ENCODE measurements around the gene GRID2. TPM values are rescaled to one million over a fixed set of nuclear protein-coding genes. Genes with fewer than 3 reads are reported as not detected.

The GRID2 gene
- total and polyA plus RNA-seq, 2 of the 4 experiments (the other 2 are of a cell fraction) = under 0.01 TPM; not detected in 1

DNA sequence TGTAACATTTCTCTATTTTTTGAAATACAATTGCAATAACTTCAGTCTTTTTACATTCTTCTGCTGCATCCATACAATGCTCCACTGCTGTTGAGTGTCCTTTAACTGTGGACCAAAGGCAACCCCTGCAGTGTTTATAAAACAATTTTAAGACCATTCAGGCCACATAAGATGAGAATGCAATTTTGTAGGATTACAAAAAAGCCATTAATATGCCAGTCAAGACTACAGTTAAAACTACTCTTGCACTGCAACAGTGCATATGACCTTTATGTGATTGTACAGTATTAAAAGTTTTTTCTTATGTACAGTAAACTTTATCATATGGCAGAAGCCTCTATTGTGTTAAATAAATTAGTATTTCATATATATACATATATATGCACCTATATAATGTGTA is 1469.1 kb downstream of the GRID2 start:
- no peak overlapping the region for H4K91ac ChIP-seq (ENCODE audit: insufficient read depth, low read depth, low read length)
- no peaks in the 10 kb centered on the region for H4K20me1 ChIP-seq (ENCODE audit: insufficient read depth, low read length)
- in situ Hi-C loops (cut with MboI; ENCODE audit: low sequenced_read_pairs) (no loop called here), dilution Hi-C loops (cut with HindIII; ENCODE audit: low sequenced_read_pairs, unreplicated experiment) (no loop called here), intact Hi-C loops (cut with micrococcal nuclease) (no loop called here)
- H3K56ac ChIP-seq (ENCODE audit: extremely low read depth, insufficient read depth, low read length) = no peak overlapping the region
- TF ChIP-seq CTCF (conservative IDR thresholded peaks at IDR 0.05; ENCODE audit: low read depth, low read length) (no peak), POLR2A (IDR thresholded peaks at IDR 0.05; ENCODE audit: low read depth, low read length) (no peak), BHLHE40 (IDR thresholded peaks at IDR 0.05; ENCODE audit: low read depth, low read length) (no peak), MXI1 (IDR thresholded peaks at IDR 0.05; ENCODE audit: borderline replicate concordance, low read depth, low read length) (no peak), SMC3 (IDR thresholded peaks at IDR 0.05; ENCODE audit: low read depth, low read length) (no peak), USF2 (IDR thresholded peaks at IDR 0.05; ENCODE audit: low read depth, low read length) (no peak), MAFK (IDR thresholded peaks at IDR 0.05; ENCODE audit: low read depth, low read length) (no peak)
- TF ChIP-seq, protein P1, sequence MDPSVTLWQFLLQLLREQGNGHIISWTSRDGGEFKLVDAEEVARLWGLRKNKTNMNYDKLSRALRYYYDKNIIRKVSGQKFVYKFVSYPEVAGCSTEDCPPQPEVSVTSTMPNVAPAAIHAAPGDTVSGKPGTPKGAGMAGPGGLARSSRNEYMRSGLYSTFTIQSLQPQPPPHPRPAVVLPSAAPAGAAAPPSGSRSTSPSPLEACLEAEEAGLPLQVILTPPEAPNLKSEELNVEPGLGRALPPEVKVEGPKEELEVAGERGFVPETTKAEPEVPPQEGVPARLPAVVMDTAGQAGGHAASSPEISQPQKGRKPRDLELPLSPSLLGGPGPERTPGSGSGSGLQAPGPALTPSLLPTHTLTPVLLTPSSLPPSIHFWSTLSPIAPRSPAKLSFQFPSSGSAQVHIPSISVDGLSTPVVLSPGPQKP (IDR thresholded peaks at IDR 0.05; ENCODE audit: borderline replicate concordance, low read depth, low read length) = no peak
- H2BK15ac ChIP-seq (ENCODE audit: low read depth, low read length) = no peak overlapping the region
- ChIA-PET POLR2A (ENCODE audit: unreplicated experiment) (no interaction called here), CTCF (interaction anchor here (1.2 kb wide), 1 partner anchor 8 kb away, joined by 5 read pairs; no protein-coding TSS in a partner anchor)
- H4K8ac ChIP-seq (ENCODE audit: low read depth in 2 of 2, low read length in 2 of 2) = no peak overlapping the region
- no peak overlapping the region for H3K9ac ChIP-seq (ENCODE audit: low read depth, low read length)
- H3K14ac ChIP-seq (replicated peaks; ENCODE audit: low read depth, low read length) = no peak overlapping the region
- no peak overlapping the region for H3K27ac ChIP-seq (ENCODE audit: insufficient read depth, low read length)
- no peaks in the 10 kb centered on the region for H3K4me1 ChIP-seq (ENCODE audit: control insufficient read depth, insufficient read depth, low read length)
- H2BK5ac ChIP-seq (ENCODE audit: low read depth, low read length, poor library complexity, severe bottlenecking) = no peak overlapping the region
- ATAC-seq (ENCODE audit: low read depth) = no peak
- no peak overlapping the region for H4K5ac ChIP-seq (ENCODE audit: low read depth, low read length)
- no peak overlapping the region for H3K4me3 ChIP-seq (ENCODE audit: insufficient read depth, low read depth, low read length)
- no peak overlapping the region for H3K23ac ChIP-seq (ENCODE audit: low read depth, low read length)
- H2AK9ac ChIP-seq (replicated peaks; ENCODE audit: low read depth, low read length, poor library complexity) = no peak overlapping the region
- DNase-seq = no peak
- BruUV-seq (replicated peaks) = no TSS peak
- H3K4ac ChIP-seq (ENCODE audit: low read depth, low read length) = no peak overlapping the region
- no peak overlapping the region for H2AK5ac ChIP-seq (ENCODE audit: low read depth, low read length)
- no peaks in the 10 kb centered on the region for H3K9me3 ChIP-seq (ENCODE audit: control insufficient read depth, insufficient read depth, low read length)
- no peak overlapping the region for H3K18ac ChIP-seq (ENCODE audit: low read depth, low read length)
- H2BK20ac ChIP-seq (ENCODE audit: low read depth, low read length) = no peak overlapping the region
- H3K79me1 ChIP-seq (ENCODE audit: low read depth in 1 of 2, low read length in 2 of 2) = no peaks in the 10 kb centered on the region
- 0 out of 2 replicates have a peak, but pooled peaks cover 3% of the 10 kb centered on the region for H3K27me3 ChIP-seq (ENCODE audit: control insufficient read depth, insufficient read depth, low read length)
- no peaks in the 10 kb centered on the region for H3K9me1 ChIP-seq (ENCODE audit: insufficient read depth, low read length)
- H3K4me2 ChIP-seq (ENCODE audit: low read depth, low read length) = no peak overlapping the region
- no peak overlapping the region for H2BK120ac ChIP-seq (ENCODE audit: low read depth, low read length)
- no peak overlapping the region for H2AFZ ChIP-seq (replicated peaks; ENCODE audit: low read length, poor library complexity)
- H3K36me3 ChIP-seq (ENCODE audit: control insufficient read depth, insufficient read depth, low read length) = no peaks in the 10 kb centered on the region
